Muscle layer of colon (tissue), 2 donors: ENCODE measurements around the gene CDC42.

Experiments used
- H3K27ac ChIP-seq: one replicate; pipeline ENCODE4 v1.7.0; 2013; ENCODE audit warnings: low read depth, mild to moderate bottlenecking, low read length, moderate library complexity
- H3K27me3 ChIP-seq, 2 donors: one replicate each; pipeline ENCODE4 v1.7.0; 2013; ENCODE audit warnings: low read length in 2 of 2, mild to moderate bottlenecking in 2 of 2; ENCODE audit not compliant: insufficient read depth in 2 of 2, control insufficient read depth in 1 of 2
- H3K36me3 ChIP-seq: one replicate; pipeline ENCODE4 v1.7.0; 2013; ENCODE audit warnings: mild to moderate bottlenecking, low read length; ENCODE audit not compliant: insufficient read depth
- H3K4me1 ChIP-seq: one replicate; pipeline ENCODE4 v1.7.0; 2013; ENCODE audit warnings: mild to moderate bottlenecking, low read length; ENCODE audit not compliant: insufficient read depth
- H3K4me3 ChIP-seq, 2 donors: one replicate each; pipeline ENCODE4 v1.7.0; 2013; ENCODE audit warnings: low read length in 2 of 2, low read depth in 1 of 2, mild to moderate bottlenecking in 1 of 2, moderate library complexity in 1 of 2
- H3K9ac ChIP-seq: one replicate; pipeline ENCODE4 v1.7.0; 2013; ENCODE audit warnings: low read length
- H3K9me3 ChIP-seq: one replicate; pipeline ENCODE4 v1.7.0; 2013; ENCODE audit warnings: mild to moderate bottlenecking, low read length
- donor health status: abdominal sarcoma.
- donor health status: Adenocarcinoma of cecum.

CDC42 gene

GRCh38 chr1:22041505-22041904, 11.0 kb upstream of the CDC42 start:
- Histone ChIP-seq H3K9ac (no peak overlapping the region), H3K27me3 (no peaks in the 10 kb centered on the region), H3K4me1 (peaks cover 6% of the 10 kb centered on the region), H3K36me3 (no peaks in the 10 kb centered on the region), H3K4me3 (no peak overlapping the region), H3K9me3 (no peaks in the 10 kb centered on the region), H3K27ac (no peak overlapping the region)

- H3K4me3 ChIP-seq: no peak overlapping the region
- no peaks in the 10 kb centered on the region for H3K36me3 ChIP-seq
- H3K9ac ChIP-seq: no peak overlapping the region
- peaks cover 6% of the 10 kb centered on the region for H3K4me1 ChIP-seq
- no peaks in the 10 kb centered on the region for H3K27me3 ChIP-seq
- no peaks in the 10 kb centered on the region for H3K9me3 ChIP-seq
- no peak overlapping the region for H3K27ac ChIP-seq
Measured at GRCh38 chr1:22043198-22043769, 9.2 kb upstream of the CDC42 start.

- Histone ChIP-seq H3K27ac (no peak overlapping the region), H3K9ac (no peak overlapping the region), H3K27me3 (no peaks in the 10 kb centered on the region), H3K36me3 (no peaks in the 10 kb centered on the region), H3K4me3 (no peak overlapping the region), H3K4me1 (peaks cover 4% of the 10 kb centered on the region), H3K9me3 (no peaks in the 10 kb centered on the region)
Measured at GRCh38 chr1:22044690-22045420, 7.7 kb upstream of the CDC42 start.

GRCh38 chr1:22045604-22046228, 6.8 kb upstream of the CDC42 start:
- Histone ChIP-seq H3K4me3 (no peak overlapping the region), H3K9me3 (no peaks in the 10 kb centered on the region), H3K36me3 (no peaks in the 10 kb centered on the region), H3K9ac (no peak overlapping the region), H3K27ac (no peak overlapping the region), H3K27me3 (no peaks in the 10 kb centered on the region), H3K4me1 (no peaks in the 10 kb centered on the region)

- no peak overlapping the region for H3K4me3 ChIP-seq
- no peaks in the 10 kb centered on the region for H3K4me1 ChIP-seq
- H3K27ac ChIP-seq: no peak overlapping the region
- H3K9ac ChIP-seq: no peak overlapping the region
- H3K27me3 ChIP-seq: no peaks in the 10 kb centered on the region
- no peaks in the 10 kb centered on the region for H3K9me3 ChIP-seq
- no peaks in the 10 kb centered on the region for H3K36me3 ChIP-seq
Measured at GRCh38 chr1:22048351-22049192, 3.9 kb upstream of the CDC42 start.

- Histone ChIP-seq H3K9me3 (no peaks in the 10 kb centered on the region), H3K4me3 (no peak overlapping the region), H3K27ac (no peak overlapping the region), H3K36me3 (no peaks in the 10 kb centered on the region), H3K9ac (no peak overlapping the region), H3K4me1 (peaks cover 10% of the 10 kb centered on the region), H3K27me3 (no peaks in the 10 kb centered on the region)
Measured at GRCh38 chr1:22050330-22050729, 2.2 kb upstream of the CDC42 start.

- Histone ChIP-seq H3K9me3 (no peaks in the 10 kb centered on the region), H3K27ac (no peak overlapping the region), H3K9ac (no peak overlapping the region), H3K4me1 (peaks cover 23% of the 10 kb centered on the region), H3K36me3 (no peaks in the 10 kb centered on the region), H3K27me3 (no peaks in the 10 kb centered on the region), H3K4me3 (no peak overlapping the region)
Measured at GRCh38 chr1:22051607-22052114, 848 bp upstream of the CDC42 start.

GRCh38 chr1:22053017-22053860, 730 bp downstream of the CDC42 start:
- Histone ChIP-seq H3K27me3 (no peaks in the 10 kb centered on the region), H3K9me3 (no peaks in the 10 kb centered on the region), H3K4me1 (peaks cover 38% of the 10 kb centered on the region), H3K4me3 (peak overlapping the region; percentile 83 to 89), H3K27ac (peak overlapping the region; percentile 96), H3K9ac (peak overlapping the region; percentile 97), H3K36me3 (no peaks in the 10 kb centered on the region)

- Histone ChIP-seq H3K36me3 (no peaks in the 10 kb centered on the region), H3K9me3 (no peaks in the 10 kb centered on the region), H3K27ac (peak overlapping the region; percentile 96), H3K27me3 (no peaks in the 10 kb centered on the region), H3K4me1 (peaks cover 40% of the 10 kb centered on the region), H3K4me3 (peak overlapping the region; percentile 52 to 89), H3K9ac (peak overlapping the region; percentile 97)
Measured at GRCh38 chr1:22053861-22054770, 1.6 kb downstream of the CDC42 start.

GRCh38 chr1:22055463-22055862, 3.0 kb downstream of the CDC42 start:
- H3K4me1 ChIP-seq: peaks cover 45% of the 10 kb centered on the region
- H3K4me3 ChIP-seq: no peak overlapping the region

More at GRCh38 chr1:22055463-22055862, 3.0 kb downstream of the CDC42 start:
- Histone ChIP-seq H3K9ac (no peak overlapping the region), H3K9me3 (no peaks in the 10 kb centered on the region), H3K27ac (peak overlapping the region; percentile 48), H3K36me3 (no peaks in the 10 kb centered on the region), H3K27me3 (no peaks in the 10 kb centered on the region)
